ENCODE results near the gene PRLHR.

PRLHR gene

GRCh38 chr10:118541718-118542117, 53.7 kb downstream of the PRLHR start:
- Histone ChIP-seq H2AFZ (ENCODE audit: low read depth, low read length) (no peak overlapping the region), H3K4me1 (ENCODE audit: low read length) (no peaks in the 10 kb centered on the region), H3K4me3 (ENCODE audit: low read length) (no peak overlapping the region), H3K36me3 (replicated peaks; ENCODE audit: low read depth, low read length) (no peaks in the 10 kb centered on the region), H3K4me2 (ENCODE audit: low read length) (no peak overlapping the region), H3K9me3 (ENCODE audit: insufficient read depth, low read length) (no peaks in the 10 kb centered on the region), H3K9ac (ENCODE audit: low read length) (no peak overlapping the region), H3K27me3 (ENCODE audit: low read depth, low read length) (0 out of 2 replicates have a peak, but pooled peaks cover 3% of the 10 kb centered on the region), H4K20me1 (ENCODE audit: insufficient read depth, low read length) (no peaks in the 10 kb centered on the region), H3K27ac (ENCODE audit: low read length) (no peak overlapping the region), H3K79me2 (ENCODE audit: low read length) (no peaks in the 10 kb centered on the region)
- no peak for TF ChIP-seq EZH2phosphoT487 (IDR thresholded peaks at IDR 0.05; ENCODE audit: low read depth)
- TF ChIP-seq CTCF (IDR thresholded peaks at IDR 0.05; ENCODE audit: low read depth, low read length), result no peak
